ENCODE measurements around the gene RASA3.

DNA sequence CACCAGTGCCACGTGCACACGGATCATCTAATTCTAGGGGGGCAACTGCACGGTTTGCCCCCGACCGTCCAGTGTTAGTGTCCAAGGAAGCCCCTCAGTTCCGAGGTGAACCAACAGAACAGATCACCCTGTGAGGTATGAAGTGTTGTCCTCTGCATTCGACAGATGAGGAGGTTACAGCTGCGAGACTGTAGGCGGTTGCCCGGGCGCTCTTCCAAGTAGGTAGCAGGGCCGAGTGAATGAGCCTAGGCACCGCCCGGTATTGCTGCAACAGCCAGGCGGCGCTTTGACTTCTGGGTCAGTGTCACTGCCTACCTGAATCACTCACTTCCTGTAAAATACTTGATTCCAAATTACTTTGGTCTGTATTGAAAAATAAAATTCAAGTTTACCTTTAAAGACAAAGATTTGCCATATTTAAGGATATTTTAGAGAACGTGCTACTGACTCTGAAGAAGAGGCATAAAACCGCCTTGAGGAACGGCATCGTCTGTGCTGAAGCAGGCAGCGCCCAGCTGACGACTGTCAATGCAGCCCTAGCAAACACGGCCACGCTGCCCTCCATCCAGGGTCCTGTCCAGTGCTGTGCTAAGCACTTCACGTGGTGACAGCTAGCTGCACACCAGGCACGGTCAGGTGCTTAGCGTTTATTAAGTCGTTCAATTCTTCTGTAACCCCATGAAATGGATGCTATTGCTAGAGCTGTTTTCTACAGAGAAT is 19.3 kb upstream of the RASA3 start:
- TF ChIP-seq, protein P1, sequence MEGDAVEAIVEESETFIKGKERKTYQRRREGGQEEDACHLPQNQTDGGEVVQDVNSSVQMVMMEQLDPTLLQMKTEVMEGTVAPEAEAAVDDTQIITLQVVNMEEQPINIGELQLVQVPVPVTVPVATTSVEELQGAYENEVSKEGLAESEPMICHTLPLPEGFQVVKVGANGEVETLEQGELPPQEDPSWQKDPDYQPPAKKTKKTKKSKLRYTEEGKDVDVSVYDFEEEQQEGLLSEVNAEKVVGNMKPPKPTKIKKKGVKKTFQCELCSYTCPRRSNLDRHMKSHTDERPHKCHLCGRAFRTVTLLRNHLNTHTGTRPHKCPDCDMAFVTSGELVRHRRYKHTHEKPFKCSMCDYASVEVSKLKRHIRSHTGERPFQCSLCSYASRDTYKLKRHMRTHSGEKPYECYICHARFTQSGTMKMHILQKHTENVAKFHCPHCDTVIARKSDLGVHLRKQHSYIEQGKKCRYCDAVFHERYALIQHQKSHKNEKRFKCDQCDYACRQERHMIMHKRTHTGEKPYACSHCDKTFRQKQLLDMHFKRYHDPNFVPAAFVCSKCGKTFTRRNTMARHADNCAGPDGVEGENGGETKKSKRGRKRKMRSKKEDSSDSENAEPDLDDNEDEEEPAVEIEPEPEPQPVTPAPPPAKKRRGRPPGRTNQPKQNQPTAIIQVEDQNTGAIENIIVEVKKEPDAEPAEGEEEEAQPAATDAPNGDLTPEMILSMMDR (IDR thresholded peaks at IDR 0.05) = no peak
- TF ChIP-seq EZH2phosphoT487 (IDR thresholded peaks at IDR 0.05) (no peak), EZH2 (IDR thresholded peaks at IDR 0.05) (no peak)

Data from neural progenitor cell (in vitro differentiated cells).